ENCODE measurements around the gene VARS2. TPM values are rescaled to one million over a fixed set of nuclear protein-coding genes. Genes with fewer than 3 reads are reported as not detected.

The VARS2 gene
- total RNA-seq, 1 donor from 2014 or later: 47.0 TPM

DNA sequence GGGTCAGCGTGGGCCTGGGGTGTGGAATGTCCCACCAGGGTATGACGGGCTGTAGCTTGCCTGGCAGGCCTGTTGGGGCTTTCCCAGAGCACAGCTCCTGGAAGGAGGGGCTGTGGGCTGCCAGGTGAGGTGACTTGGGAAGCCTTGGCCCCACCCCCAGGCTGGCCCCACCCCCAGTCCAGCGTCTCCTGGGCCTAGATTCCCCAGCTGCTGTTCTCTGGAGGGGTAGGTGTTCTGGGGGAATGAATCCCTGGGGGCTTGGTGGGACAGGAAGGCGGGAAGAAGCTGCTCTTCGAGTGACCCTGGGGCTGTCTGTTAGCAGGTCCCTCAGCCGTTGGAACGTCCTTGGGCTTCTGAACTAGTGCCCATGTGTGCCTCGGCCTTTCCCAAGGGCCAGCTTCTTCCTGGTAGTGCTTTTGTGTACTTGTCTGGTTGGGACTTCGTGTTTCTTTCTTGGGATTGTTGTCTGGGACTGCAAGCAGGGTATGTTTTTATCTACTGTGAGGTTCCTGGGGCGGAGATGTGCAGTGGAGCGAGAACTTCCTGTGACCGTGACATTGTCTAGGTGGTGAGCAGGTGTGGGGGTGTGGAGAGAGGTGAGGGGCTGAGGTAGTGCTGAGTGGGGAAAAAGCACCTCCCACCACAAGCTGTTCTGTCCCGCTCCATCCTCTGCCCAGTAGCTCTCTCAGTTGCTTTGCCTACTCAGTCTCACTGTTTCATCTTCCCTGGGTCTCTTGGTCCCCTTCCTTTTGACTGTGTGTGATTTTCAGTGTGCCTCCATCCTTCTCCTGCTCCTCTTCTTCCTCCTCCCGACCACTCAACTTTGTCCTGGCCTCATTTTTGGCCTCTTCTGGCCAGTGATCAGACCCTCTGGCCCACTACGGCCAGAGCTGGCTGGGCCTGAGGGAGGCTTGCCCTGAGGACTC is 31.0 kb upstream of the VARS2 start:
- H3K36me3 Mint-ChIP-seq (ENCODE audit: unreplicated experiment): no peaks in the 10 kb centered on the region
- TF ChIP-seq CTCF (IDR thresholded peaks at IDR 0.05; ENCODE audit: partially characterized antibody, unreplicated experiment): no peak
- peaks cover 16% of the 10 kb centered on the region for H3K9me3 Mint-ChIP-seq (ENCODE audit: unreplicated experiment)
- H3K4me1 Mint-ChIP-seq (ENCODE audit: low read depth, unreplicated experiment): peaks cover 44% of the 10 kb centered on the region
- DNase-seq: no peak
- H3K4me3 Mint-ChIP-seq (ENCODE audit: unreplicated experiment): peak overlapping the region; percentile 88
- H3K27me3 Mint-ChIP-seq (ENCODE audit: unreplicated experiment): peaks cover 20% of the 10 kb centered on the region
- peak overlapping the region; percentile 83 for H3K27ac Mint-ChIP-seq (ENCODE audit: unreplicated experiment)

DNA sequence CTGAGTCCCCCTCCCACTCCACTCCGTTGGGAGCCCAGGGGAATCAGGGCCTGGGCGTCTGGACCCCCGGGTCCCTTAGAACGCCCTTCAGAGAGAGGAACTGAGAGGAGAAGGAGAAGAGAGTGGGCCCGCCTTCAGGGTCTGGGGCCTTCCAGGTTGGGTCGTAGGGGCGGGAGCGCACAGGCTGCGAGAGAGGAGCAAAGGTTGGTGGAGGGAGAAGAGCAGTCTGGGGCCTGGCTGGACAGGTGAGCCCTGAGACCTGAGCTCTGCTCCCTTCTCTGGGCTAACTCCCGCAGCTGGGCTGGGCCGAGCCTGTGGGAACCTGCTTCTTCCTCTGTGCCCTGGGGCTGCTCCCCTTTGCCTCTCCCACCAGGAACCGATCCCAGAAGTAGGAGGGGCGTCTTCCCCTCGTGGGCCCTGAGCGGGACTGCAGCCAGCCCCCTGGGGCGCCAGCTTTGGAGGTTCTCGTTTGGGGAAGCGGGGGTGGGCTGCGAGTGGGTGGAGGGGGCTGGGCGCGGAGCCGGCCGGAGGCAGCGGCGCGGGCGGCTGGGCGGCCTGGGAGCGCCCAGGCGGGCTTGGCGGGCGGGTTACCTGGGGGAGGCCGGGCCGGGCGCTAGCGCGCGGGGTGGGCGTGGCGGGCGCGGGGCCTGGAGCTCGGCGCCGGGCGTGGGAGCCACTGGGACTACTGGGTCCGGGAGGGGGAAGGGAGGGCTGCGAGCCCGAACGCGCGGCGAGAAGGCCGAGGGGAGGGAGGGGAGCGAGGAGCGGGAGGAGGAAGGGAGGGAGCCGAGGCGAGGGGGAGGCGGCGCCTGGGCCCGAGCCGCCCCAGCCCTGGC is 30.1 kb upstream of the VARS2 start, which contains the start of gene DDR1:
Gene DDR1, plus strand, starts transcription at position 835 of the 836 bp plus-strand sequence. CDS start 4,211 bp downstream, outside the sequence.
- H3K27ac Mint-ChIP-seq (ENCODE audit: unreplicated experiment): peak within 1 kb of the TSS; percentile 83
- H3K27me3 Mint-ChIP-seq (ENCODE audit: unreplicated experiment): peaks cover 24% of the 10 kb centered on the region
- no peaks in the 10 kb centered on the region for H3K36me3 Mint-ChIP-seq (ENCODE audit: unreplicated experiment)
- H3K9me3 Mint-ChIP-seq (ENCODE audit: unreplicated experiment): peaks cover 16% of the 10 kb centered on the region
- no peak for TF ChIP-seq CTCF (IDR thresholded peaks at IDR 0.05; ENCODE audit: partially characterized antibody, unreplicated experiment)
- peak within 1 kb of the TSS; percentile 88 for H3K4me3 Mint-ChIP-seq (ENCODE audit: unreplicated experiment)
- peaks cover 49% of the 10 kb centered on the region for H3K4me1 Mint-ChIP-seq (ENCODE audit: low read depth, unreplicated experiment)
- DNase-seq: peak; percentile 63

- Mint-ChIP-seq H3K27ac (ENCODE audit: unreplicated experiment) (no peak overlapping the region), H3K36me3 (ENCODE audit: unreplicated experiment) (no peaks in the 10 kb centered on the region), H3K4me1 (ENCODE audit: low read depth, unreplicated experiment) (peaks cover 47% of the 10 kb centered on the region), H3K9me3 (ENCODE audit: unreplicated experiment) (peaks cover 16% of the 10 kb centered on the region), H3K27me3 (ENCODE audit: unreplicated experiment) (peaks cover 25% of the 10 kb centered on the region), H3K4me3 (ENCODE audit: unreplicated experiment) (peak overlapping the region; percentile 88)
- no peak for TF ChIP-seq CTCF (IDR thresholded peaks at IDR 0.05; ENCODE audit: partially characterized antibody, unreplicated experiment)
- DNase-seq: peak; percentile 51
Observed at GRCh38 chr6:30884521-30885480, 29.2 kb upstream of the VARS2 start.

DNA sequence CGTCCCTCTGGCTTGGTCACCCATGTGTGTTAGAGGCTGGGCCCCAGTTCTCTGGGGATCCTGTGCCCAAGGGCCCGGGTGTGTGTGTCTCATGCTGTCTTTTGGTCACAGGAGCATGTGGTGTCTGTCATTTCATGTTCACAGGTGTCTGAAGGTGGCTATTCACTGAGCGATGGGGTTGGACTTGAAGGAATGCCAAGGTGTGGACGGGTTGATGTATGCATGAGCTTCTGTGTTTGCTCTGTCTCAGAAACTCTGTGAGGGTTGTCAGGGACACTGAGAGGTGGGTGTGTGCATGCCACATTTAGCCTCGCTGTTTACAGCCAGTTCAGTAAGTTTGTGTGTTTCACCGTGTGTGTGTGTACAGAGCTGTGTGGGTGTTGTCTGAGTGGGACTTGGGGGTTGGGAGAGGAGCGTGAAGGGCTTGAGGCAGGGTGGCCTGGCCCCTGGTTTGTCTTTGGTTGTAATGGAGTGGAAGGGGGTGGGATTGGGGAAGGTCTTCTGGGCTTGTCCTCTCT is 28.5 kb upstream of the VARS2 start:
- H3K36me3 Mint-ChIP-seq (ENCODE audit: unreplicated experiment): no peaks in the 10 kb centered on the region
- peak overlapping the region; percentile 90 for H3K27ac Mint-ChIP-seq (ENCODE audit: unreplicated experiment)
- peaks cover 25% of the 10 kb centered on the region for H3K27me3 Mint-ChIP-seq (ENCODE audit: unreplicated experiment)
- peaks cover 16% of the 10 kb centered on the region for H3K9me3 Mint-ChIP-seq (ENCODE audit: unreplicated experiment)
- peaks cover 48% of the 10 kb centered on the region for H3K4me1 Mint-ChIP-seq (ENCODE audit: low read depth, unreplicated experiment)
- H3K4me3 Mint-ChIP-seq (ENCODE audit: unreplicated experiment): peak overlapping the region; percentile 88
- no peak for TF ChIP-seq CTCF (IDR thresholded peaks at IDR 0.05; ENCODE audit: partially characterized antibody, unreplicated experiment)
- no peak for DNase-seq
